Measurements from ENCODE around the gene RPS3A.
"Not testable (repeated sequence)": the region's sequence is repeated elsewhere in the genome, so short reads cannot be mapped to it uniquely, and the experiment has no call there.

RPS3A gene

GRCh38 chr4:151099229-151099975 is at the start of gene RPS3A:
Gene RPS3A (plus strand): TSS chr4:151099628. CDS start chr4:151099653, 25 bp downstream.
- peak; percentile 80 for FAIRE-seq

GRCh38 chr4:151052785-151053184 is 46.6 kb upstream of the RPS3A start:
- FAIRE-seq = no peak

- FAIRE-seq = no peak
Measured at GRCh38 chr4:151055539-151055938, 43.9 kb upstream of the RPS3A start.

GRCh38 chr4:151063143-151063542 is 36.3 kb upstream of the RPS3A start:
- not testable (repeated sequence) for FAIRE-seq

GRCh38 chr4:151067316-151067970 is 32.0 kb upstream of the RPS3A start:
- no peak for FAIRE-seq

- FAIRE-seq = no peak
Measured at GRCh38 chr4:151074416-151074916, 25.0 kb upstream of the RPS3A start.

- FAIRE-seq = not testable (repeated sequence)
Measured at GRCh38 chr4:151077978-151078377, 21.4 kb upstream of the RPS3A start.

GRCh38 chr4:151087467-151087866 is 12.0 kb upstream of the RPS3A start:
- FAIRE-seq = no peak

GRCh38 chr4:151091047-151091446 is 8.4 kb upstream of the RPS3A start:
- FAIRE-seq = no peak

- no peak for FAIRE-seq
Measured at GRCh38 chr4:151092488-151092887, 6.9 kb upstream of the RPS3A start.

GRCh38 chr4:151093203-151093602 is 6.2 kb upstream of the RPS3A start:
- no peak for FAIRE-seq

GRCh38 chr4:151094290-151094751 is 5.1 kb upstream of the RPS3A start:
- no peak for FAIRE-seq

- FAIRE-seq = no peak
Measured at GRCh38 chr4:151095142-151095541, 4.3 kb upstream of the RPS3A start.

- FAIRE-seq = no peak
Measured at GRCh38 chr4:151097759-151098158, 1.7 kb upstream of the RPS3A start.

- no peak for FAIRE-seq
Measured at GRCh38 chr4:151098979-151099228, 524 bp upstream of the RPS3A start.

GRCh38 chr4:151099976-151100417 is 569 bp downstream of the RPS3A start:
- no peak for FAIRE-seq

- FAIRE-seq = no peak
Measured at GRCh38 chr4:151100531-151100930, 1.1 kb downstream of the RPS3A start.

GRCh38 chr4:151103758-151104157 is 4.3 kb downstream of the RPS3A start:
- FAIRE-seq = no peak

- no peak for FAIRE-seq
Measured at GRCh38 chr4:151104621-151105020, 5.2 kb downstream of the RPS3A start.

- no peak for FAIRE-seq
Measured at GRCh38 chr4:151105454-151106032, 6.1 kb downstream of the RPS3A start.

GRCh38 chr4:151107063-151107462 is 7.6 kb downstream of the RPS3A start:
- FAIRE-seq = no peak

- FAIRE-seq = no peak
Measured at GRCh38 chr4:151110236-151110635, 10.8 kb downstream of the RPS3A start.

GRCh38 chr4:151114338-151114737 is 14.9 kb downstream of the RPS3A start:
- no peak for FAIRE-seq

GRCh38 chr4:151114986-151115385 is 15.6 kb downstream of the RPS3A start:
- no peak for FAIRE-seq
